Measurements from ENCODE around the gene GLI2. TPM values are rescaled to one million over a fixed set of nuclear protein-coding genes. Genes with fewer than 3 reads are reported as not detected.

GLI2 gene
- total RNA-seq, 1 donor from 2014 or later: 42.9 TPM

DNA sequence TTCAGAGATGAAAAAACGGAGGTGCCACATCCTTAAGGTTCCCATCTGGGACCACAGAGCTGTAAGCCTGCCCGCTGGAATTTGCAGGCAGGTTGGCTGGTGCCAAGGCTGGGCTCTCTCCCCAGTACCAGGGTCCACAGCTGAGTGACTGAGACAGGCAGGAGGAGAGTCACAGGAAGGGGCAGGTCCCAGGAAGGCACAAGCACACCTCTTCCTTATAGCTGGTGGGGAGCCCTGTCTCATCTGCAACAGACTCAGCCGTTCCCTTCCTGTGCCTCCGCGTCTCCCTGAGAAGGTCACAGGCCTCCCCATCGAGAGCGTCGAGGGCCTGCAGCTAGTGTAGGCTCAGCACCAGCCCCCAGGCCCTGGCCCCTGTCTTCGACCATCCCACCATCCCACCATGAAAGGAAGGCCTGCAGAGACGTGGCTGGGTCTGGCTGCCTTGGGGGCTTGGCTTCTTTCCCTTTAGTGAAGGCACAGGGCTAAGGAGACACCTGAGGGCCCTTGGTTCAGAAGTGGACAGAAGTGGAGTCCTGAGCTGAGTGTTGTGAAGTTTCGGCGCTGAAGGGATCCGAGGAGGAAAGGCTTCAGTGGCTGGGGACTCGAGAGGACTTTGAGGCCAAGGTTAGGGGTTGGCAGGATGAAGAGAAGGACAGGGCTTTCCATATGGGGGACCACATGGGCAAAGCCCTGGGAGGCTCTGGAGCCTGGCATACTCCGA is 26.8 kb downstream of the GLI2 start:
- H3K36me3 ChIP-seq (ENCODE audit: insufficient read depth, low read length): no peaks in the 10 kb centered on the region
- Mint-ChIP-seq H3K27ac (ENCODE audit: unreplicated experiment) (no peak overlapping the region), H3K27me3 (ENCODE audit: low read depth, unreplicated experiment) (no peaks in the 10 kb centered on the region), H3K4me1 (ENCODE audit: low read depth, unreplicated experiment) (peaks cover 73% of the 10 kb centered on the region), H3K4me3 (ENCODE audit: unreplicated experiment) (no peak overlapping the region), H3K36me3 (ENCODE audit: low read depth, unreplicated experiment) (peaks cover 3% of the 10 kb centered on the region), H3K9me3 (ENCODE audit: unreplicated experiment) (no peaks in the 10 kb centered on the region)
- no peak overlapping the region for H3K4me3 ChIP-seq (ENCODE audit: insufficient read depth, low read depth, low read length)
- no peak overlapping the region for H2AFZ ChIP-seq (ENCODE audit: low read depth, low read length)
- no peaks in the 10 kb centered on the region for H3K27me3 ChIP-seq (ENCODE audit: insufficient read depth, low read length)
- no peak for FAIRE-seq
- no peak overlapping the region for H3K9ac ChIP-seq (ENCODE audit: low read length)
- H4K20me1 ChIP-seq (ENCODE audit: insufficient read depth, low read length): peaks cover 33% of the 10 kb centered on the region
- H3K79me2 ChIP-seq (ENCODE audit: insufficient read depth, low read length): peaks cover 96% of the 10 kb centered on the region
- H3K9me3 ChIP-seq (ENCODE audit: insufficient read depth, low read depth, low read length): no peaks in the 10 kb centered on the region
- peaks cover 54% of the 10 kb centered on the region for H3K4me1 ChIP-seq (ENCODE audit: insufficient read depth, low read length)
- TF ChIP-seq, protein P1, sequence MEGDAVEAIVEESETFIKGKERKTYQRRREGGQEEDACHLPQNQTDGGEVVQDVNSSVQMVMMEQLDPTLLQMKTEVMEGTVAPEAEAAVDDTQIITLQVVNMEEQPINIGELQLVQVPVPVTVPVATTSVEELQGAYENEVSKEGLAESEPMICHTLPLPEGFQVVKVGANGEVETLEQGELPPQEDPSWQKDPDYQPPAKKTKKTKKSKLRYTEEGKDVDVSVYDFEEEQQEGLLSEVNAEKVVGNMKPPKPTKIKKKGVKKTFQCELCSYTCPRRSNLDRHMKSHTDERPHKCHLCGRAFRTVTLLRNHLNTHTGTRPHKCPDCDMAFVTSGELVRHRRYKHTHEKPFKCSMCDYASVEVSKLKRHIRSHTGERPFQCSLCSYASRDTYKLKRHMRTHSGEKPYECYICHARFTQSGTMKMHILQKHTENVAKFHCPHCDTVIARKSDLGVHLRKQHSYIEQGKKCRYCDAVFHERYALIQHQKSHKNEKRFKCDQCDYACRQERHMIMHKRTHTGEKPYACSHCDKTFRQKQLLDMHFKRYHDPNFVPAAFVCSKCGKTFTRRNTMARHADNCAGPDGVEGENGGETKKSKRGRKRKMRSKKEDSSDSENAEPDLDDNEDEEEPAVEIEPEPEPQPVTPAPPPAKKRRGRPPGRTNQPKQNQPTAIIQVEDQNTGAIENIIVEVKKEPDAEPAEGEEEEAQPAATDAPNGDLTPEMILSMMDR (IDR thresholded peaks at IDR 0.05; ENCODE audit: insufficient read depth, low read depth, low read length): no peak
- TF ChIP-seq EZH2 (IDR thresholded peaks at IDR 0.05; ENCODE audit: insufficient read depth, low read length): no peak
- no peak overlapping the region for H3K4me2 ChIP-seq (ENCODE audit: low read length)
- no peak overlapping the region for H3K27ac ChIP-seq (ENCODE audit: low read depth, low read length)
- no peak for DNase-seq (ENCODE audit: low read depth)

DNA sequence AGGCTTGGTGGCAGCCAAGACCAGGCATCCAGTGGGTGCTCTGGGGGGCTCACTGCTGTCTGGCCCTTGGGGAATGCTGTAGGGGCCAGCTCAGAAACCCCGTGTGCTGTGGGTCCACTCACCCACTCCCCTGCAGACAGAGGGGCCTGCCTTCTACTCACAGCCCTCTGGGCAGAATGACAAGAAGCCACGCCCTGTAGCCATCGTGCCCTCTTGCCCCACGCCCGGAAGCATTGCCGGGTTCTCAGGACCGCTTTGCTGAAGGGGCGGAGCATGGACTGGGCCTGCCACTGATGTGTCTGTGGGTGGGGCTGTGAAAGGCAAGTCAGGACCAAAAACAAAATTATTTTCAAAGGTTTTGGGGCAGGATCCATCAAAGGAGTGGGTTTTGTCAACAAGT is 27.8 kb downstream of the GLI2 start:
- Mint-ChIP-seq H3K9me3 (ENCODE audit: unreplicated experiment) (no peaks in the 10 kb centered on the region), H3K36me3 (ENCODE audit: low read depth, unreplicated experiment) (peaks cover 3% of the 10 kb centered on the region), H3K4me1 (ENCODE audit: low read depth, unreplicated experiment) (peaks cover 73% of the 10 kb centered on the region), H3K4me3 (ENCODE audit: unreplicated experiment) (no peak overlapping the region), H3K27ac (ENCODE audit: unreplicated experiment) (no peak overlapping the region), H3K27me3 (ENCODE audit: low read depth, unreplicated experiment) (no peaks in the 10 kb centered on the region)
- Histone ChIP-seq H3K9me3 (ENCODE audit: insufficient read depth, low read depth, low read length) (no peaks in the 10 kb centered on the region), H2AFZ (ENCODE audit: low read depth, low read length) (no peak overlapping the region), H3K4me3 (ENCODE audit: insufficient read depth, low read depth, low read length) (no peak overlapping the region), H3K27ac (ENCODE audit: low read depth, low read length) (no peak overlapping the region), H3K27me3 (ENCODE audit: insufficient read depth, low read length) (no peaks in the 10 kb centered on the region), H4K20me1 (ENCODE audit: insufficient read depth, low read length) (peaks cover 24% of the 10 kb centered on the region), H3K79me2 (ENCODE audit: insufficient read depth, low read length) (peaks cover 96% of the 10 kb centered on the region), H3K4me2 (ENCODE audit: low read length) (no peak overlapping the region), H3K4me1 (ENCODE audit: insufficient read depth, low read length) (peaks cover 44% of the 10 kb centered on the region), H3K36me3 (ENCODE audit: insufficient read depth, low read length) (no peaks in the 10 kb centered on the region), H3K9ac (ENCODE audit: low read length) (no peak overlapping the region)
- no peak for TF ChIP-seq EZH2 (IDR thresholded peaks at IDR 0.05; ENCODE audit: insufficient read depth, low read length)
- TF ChIP-seq, protein P1 (IDR thresholded peaks at IDR 0.05; ENCODE audit: insufficient read depth, low read depth, low read length): no peak
- DNase-seq (ENCODE audit: low read depth): no peak
- FAIRE-seq: no peak

DNA sequence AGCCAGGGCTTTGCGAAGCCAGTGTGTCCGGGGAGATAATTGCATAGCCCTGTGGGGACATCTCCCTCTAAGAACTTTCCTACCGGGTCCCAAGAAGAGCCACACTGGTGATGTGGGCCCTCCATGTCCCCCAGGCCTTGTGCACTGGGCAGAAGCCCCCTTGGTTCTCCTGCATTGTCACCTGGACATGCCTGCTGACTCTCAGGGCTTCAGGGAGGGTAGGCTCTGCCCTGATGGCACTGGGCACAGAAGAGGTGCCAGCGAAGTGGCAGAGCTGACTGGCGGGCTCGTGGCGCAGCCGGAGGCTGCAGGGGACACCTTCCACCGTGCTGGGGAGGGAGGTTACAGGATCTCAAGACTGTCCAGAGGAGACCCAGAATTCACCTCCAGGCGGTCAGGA is 28.3 kb downstream of the GLI2 start:
- Mint-ChIP-seq H3K27ac (ENCODE audit: unreplicated experiment) (peak overlapping the region; percentile 98), H3K9me3 (ENCODE audit: unreplicated experiment) (no peaks in the 10 kb centered on the region), H3K36me3 (ENCODE audit: low read depth, unreplicated experiment) (peaks cover 3% of the 10 kb centered on the region), H3K4me1 (ENCODE audit: low read depth, unreplicated experiment) (peaks cover 73% of the 10 kb centered on the region), H3K4me3 (ENCODE audit: unreplicated experiment) (no peak overlapping the region), H3K27me3 (ENCODE audit: low read depth, unreplicated experiment) (no peaks in the 10 kb centered on the region)
- H3K9ac ChIP-seq (ENCODE audit: low read length): no peak overlapping the region
- no peak overlapping the region for H3K4me2 ChIP-seq (ENCODE audit: low read length)
- H3K27ac ChIP-seq (ENCODE audit: low read depth, low read length): no peak overlapping the region
- no peak overlapping the region for H2AFZ ChIP-seq (ENCODE audit: low read depth, low read length)
- H3K9me3 ChIP-seq (ENCODE audit: insufficient read depth, low read depth, low read length): no peaks in the 10 kb centered on the region
- TF ChIP-seq EZH2 (IDR thresholded peaks at IDR 0.05; ENCODE audit: insufficient read depth, low read length): no peak
- TF ChIP-seq, protein P1 (IDR thresholded peaks at IDR 0.05; ENCODE audit: insufficient read depth, low read depth, low read length): no peak
- peaks cover 24% of the 10 kb centered on the region for H4K20me1 ChIP-seq (ENCODE audit: insufficient read depth, low read length)
- H3K4me1 ChIP-seq (ENCODE audit: insufficient read depth, low read length): peaks cover 39% of the 10 kb centered on the region
- DNase-seq (ENCODE audit: low read depth): no peak
- peaks cover 96% of the 10 kb centered on the region for H3K79me2 ChIP-seq (ENCODE audit: insufficient read depth, low read length)
- H3K4me3 ChIP-seq (ENCODE audit: insufficient read depth, low read depth, low read length): no peak overlapping the region
- H3K27me3 ChIP-seq (ENCODE audit: insufficient read depth, low read length): no peaks in the 10 kb centered on the region
- no peaks in the 10 kb centered on the region for H3K36me3 ChIP-seq (ENCODE audit: insufficient read depth, low read length)
- no peak for FAIRE-seq

Measured in astrocyte (in vitro differentiated cells and primary cell).